ENCODE results near the gene PPIF. TPM values are rescaled to one million over a fixed set of nuclear protein-coding genes. Genes with fewer than 3 reads are reported as not detected.
A peak's percentile ranks its signal among the peaks of the same experiment; 100 is the strongest.

The PPIF gene
- total RNA-seq, 4 donors from 2014 or later = 35.7 to 57.8 (median 45.0) TPM

GRCh38 chr10:79404231-79404609 lies 57.0 kb downstream of the PPIF start:
- Histone ChIP-seq H3K27ac (peak overlapping the region in 3 of 4 donors; percentile 57 to 71 (median 59)), H3K4me1 (peaks cover 0 to 81% (median 0%) of the 10 kb centered on the region in 4 donors), H3K9me3 (no peaks in the 10 kb centered on the region), H3K27me3 (no peaks in the 10 kb centered on the region), H3K36me3 (no peaks in the 10 kb centered on the region), H3K4me3 (no peak overlapping the region)
- no peak for TF ChIP-seq POLR2A (IDR thresholded peaks at IDR 0.05)
- TF ChIP-seq CTCF (IDR thresholded peaks at IDR 0.05) = no peak
- peak in 2 of 3 donors; percentile 51 to 62 for DNase-seq

- Histone ChIP-seq H3K27me3 (no peaks in the 10 kb centered on the region), H3K4me3 (no peak overlapping the region), H3K27ac (peak overlapping the region in 2 of 4 donors; percentile 57 to 71), H3K9me3 (no peaks in the 10 kb centered on the region), H3K36me3 (no peaks in the 10 kb centered on the region), H3K4me1 (peaks cover 0 to 76% (median 0%) of the 10 kb centered on the region in 4 donors)
- peak in 1 of 3 donors; percentile 33 for DNase-seq
- TF ChIP-seq CTCF (IDR thresholded peaks at IDR 0.05) (no peak), POLR2A (IDR thresholded peaks at IDR 0.05) (no peak)
Observed at GRCh38 chr10:79404690-79405131, 57.4 kb downstream of the PPIF start.

Other genes with a start within 250 kb of the PPIF start
- 10 to 100 TPM in 2 of 4 donors, 1 to 10 TPM in 2; 2.8 to 39.6 (median 9.3) TPM for gene ZCCHC24, start 98.2 kb downstream of the PPIF start, total RNA-seq
- gene EIF5AL1, start 165.1 kb downstream of the PPIF start, total RNA-seq = under 1 TPM in 1 of 4 donors, not detected in 3; 0.53 TPM
- not detected for gene SFTPA2, start 212.9 kb downstream of the PPIF start, total RNA-seq